GM12891 (cell line): ENCODE results near the gene EPB41L1.

Experiments used
- POLR2A ChIP-seq: IDR thresholded peaks from 2 replicates; pipeline ENCODE4 v1.6.1; 2011; ENCODE audit warnings: low read depth, low read length, control low read depth
- POLR2AphosphoS5 ChIP-seq: IDR thresholded peaks from 2 replicates; pipeline ENCODE4 v1.6.1; 2011; ENCODE audit warnings: low read depth, low read length, control low read depth
- POU2F2 ChIP-seq: IDR thresholded peaks from 2 replicates; pipeline ENCODE4 v1.6.1; 2011; ENCODE audit warnings: low read depth, mild to moderate bottlenecking, control low read depth, low read length, moderate library complexity
- TAF1 ChIP-seq: IDR thresholded peaks from 2 replicates; pipeline ENCODE4 v1.6.1; 2011; ENCODE audit warnings: low read depth, low read length, control low read depth

DNA sequence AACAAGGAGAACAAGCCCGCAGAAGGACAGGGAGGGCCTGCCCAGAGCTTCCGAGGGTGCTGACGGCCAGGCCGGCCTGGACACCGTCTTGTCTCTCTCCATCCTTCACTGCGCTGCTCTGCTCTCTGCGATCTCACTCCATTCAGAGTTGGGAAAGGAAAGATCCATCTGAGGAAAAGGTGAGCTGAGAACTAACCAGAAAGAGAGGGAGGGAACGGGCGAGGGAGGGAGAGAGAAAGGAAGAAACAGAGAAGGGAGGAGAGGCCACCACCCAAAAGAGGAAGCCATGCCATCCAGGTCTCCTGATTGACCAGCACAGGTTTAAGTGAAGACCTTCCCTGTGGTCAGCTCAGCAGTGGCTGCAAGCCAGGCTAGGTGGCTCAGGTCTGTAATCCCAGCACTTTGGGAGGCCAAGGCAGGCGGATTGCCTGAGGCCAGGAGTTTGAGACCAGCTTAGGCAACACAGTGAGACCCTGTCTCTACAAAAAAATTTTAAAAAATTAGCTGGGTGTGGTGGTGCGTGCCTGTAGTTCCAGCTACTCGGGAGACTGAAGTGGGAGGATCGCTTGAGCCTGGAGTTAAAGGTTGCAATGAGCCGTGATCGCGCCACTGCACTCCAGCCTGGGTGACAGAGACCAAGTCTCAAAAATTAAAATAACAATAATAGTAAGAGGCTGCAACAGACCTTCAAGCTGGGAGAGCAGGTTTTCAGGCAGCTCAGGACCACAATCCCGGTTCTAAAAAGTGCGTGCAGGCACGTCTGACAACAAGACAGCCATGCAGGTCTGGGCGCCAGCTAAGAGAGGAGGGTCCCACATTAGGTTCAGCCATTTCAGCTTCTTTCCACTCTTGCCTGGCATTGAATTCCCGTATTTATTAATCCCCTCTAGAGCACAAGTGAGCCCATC, 117.4 kb downstream of the EPB41L1 start:
- TF ChIP-seq POLR2A, result no peak
- no peak for TF ChIP-seq POLR2AphosphoS5
- no peak for TF ChIP-seq TAF1
- TF ChIP-seq POU2F2, result no peak
